Activated CD8-positive, alpha-beta memory T cell treated with anti-CD3 and anti-CD28 coated beads, Interleukin-2, amount 50 U/mL, for 48 hours (primary cell): ENCODE measurements around the gene MBOAT7.

Experiments
- DNase-seq: peaks from one replicate; pipeline ENCODE4 v3.0.0-alpha.2; 2020

Gene MBOAT7

DNA sequence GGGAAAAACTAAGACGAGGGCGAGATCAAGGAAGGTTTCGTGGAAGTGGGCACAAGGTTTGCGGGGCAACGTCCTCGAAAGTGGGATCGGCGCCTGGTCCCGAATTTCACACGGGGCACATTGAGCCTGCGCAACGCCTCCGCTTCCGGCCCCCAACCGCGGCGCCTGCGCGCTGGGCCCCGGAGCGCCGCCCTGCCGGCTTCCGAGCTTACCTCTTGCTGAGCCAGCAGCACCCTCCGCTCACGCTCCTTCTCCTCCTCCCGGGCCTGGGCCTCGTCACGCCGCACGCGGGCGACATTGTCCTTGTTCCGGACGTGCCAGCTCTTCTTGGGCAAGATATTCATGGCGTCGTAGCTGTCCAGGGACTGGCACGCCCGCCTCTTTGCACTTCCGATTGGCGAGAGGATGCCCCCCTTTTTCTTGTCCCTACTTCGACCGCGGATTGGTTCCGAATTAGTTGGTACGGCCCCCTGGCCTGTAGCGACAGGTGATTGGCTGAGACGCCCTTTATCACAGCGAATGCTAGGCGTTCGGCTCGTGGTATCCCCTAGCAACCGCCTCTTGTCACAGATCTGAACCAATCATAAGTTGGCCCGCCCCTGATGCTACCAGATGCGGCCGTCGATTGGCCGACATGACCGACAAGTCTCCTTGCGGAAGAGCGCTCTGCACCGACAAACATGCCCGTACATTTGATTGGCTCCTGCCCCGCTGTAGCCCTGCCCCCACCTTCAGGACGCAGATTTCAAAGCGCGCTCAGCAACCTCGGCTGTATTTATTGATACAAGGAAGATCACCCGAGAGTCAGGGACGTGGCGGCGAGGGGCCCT, 29.8 kb downstream of the MBOAT7 start, which contains the start of gene LENG1:
TSS of gene LENG1 (minus strand) at position 370 of the 830 bp plus-strand sequence. CDS start at position 344, 26 bp downstream.
- peak; percentile 95 for DNase-seq

DNA sequence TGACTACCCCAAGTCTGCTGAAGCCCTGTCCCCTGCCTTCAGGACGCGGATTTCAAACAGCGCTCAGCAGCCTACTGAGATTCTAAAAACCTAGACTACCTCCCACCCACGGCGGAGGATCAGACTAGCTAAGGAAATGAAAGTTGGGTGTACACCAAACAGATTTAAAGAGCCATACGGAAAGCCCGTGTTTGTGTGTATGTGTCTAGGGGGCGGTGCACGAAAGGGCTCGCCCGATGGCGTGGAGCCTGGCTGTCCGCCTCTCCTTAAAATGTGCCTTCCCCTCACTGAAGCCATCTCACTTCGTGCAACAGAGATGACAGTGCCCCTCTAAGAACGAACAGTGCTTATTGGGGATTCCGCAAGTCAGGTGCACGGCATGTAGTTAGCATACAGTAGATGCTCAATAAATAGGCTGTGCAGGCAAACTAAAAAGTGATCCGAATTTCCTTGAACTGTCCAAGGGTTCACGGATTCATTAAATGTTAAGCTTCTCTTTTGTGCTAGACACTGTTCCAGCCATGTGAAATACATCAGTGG, 30.5 kb downstream of the MBOAT7 start:
- peak; percentile 66 for DNase-seq

DNA sequence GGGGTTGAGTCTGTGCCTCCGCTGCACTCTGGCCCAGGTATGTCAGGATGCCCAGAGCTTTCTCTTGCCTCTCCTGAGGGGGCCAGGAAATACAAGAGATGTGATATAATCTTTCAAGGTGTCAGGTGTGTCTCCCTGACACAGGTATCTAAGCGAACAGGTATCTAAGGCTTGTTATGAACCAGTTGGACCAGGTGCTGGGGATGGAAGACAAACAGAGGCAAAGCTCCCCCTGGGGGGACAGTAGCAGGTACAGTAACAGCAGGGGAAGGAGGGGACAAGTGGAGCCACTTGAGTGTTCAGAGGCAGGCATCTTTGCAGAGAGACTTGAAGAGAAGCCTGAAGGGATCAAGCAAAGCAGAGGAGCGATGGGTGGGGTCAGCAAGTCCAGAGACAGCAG, 32.4 kb downstream of the MBOAT7 start:
- DNase-seq: no peak

DNA sequence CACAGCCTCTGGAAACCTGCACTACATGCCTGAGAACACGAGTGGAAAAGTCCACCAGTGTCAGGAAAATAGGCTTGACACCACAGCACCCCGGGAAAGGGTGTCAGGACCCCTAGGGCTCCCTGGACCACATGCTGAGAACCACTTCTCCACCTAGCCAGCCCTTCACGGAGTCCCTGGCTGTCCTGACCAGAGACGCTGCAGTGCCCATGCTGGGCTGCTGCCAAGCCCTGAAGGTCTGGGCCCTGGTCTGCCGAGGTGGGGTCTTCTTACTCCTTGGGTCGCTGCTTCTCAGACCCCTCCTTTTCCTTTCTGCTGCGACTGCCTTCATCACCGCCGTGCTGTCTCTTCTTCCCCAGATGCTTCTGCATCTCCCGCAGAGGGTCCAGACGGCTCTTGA, 32.9 kb downstream of the MBOAT7 start:
- DNase-seq: no peak

DNA sequence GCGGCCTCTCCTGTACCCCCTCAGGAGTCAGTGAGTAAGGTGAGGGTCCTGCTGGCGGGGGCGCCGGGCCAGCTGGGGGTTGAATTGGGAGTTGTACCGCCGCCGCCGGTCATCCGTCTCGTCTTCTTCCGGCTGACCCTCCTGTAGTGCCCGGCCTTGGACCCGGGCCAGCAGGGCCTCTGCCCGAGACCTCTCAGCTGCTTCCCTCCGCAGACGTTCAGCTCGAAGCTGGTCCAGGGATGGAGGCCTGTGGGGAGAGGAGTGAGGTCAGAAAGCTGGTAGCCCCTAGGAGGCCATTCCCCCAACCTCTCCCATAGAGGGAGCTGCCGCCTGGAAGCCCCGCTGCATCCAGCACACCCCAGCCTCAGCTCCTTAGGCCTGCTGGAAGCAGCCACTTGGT, 33.7 kb downstream of the MBOAT7 start:
- no peak for DNase-seq

DNA sequence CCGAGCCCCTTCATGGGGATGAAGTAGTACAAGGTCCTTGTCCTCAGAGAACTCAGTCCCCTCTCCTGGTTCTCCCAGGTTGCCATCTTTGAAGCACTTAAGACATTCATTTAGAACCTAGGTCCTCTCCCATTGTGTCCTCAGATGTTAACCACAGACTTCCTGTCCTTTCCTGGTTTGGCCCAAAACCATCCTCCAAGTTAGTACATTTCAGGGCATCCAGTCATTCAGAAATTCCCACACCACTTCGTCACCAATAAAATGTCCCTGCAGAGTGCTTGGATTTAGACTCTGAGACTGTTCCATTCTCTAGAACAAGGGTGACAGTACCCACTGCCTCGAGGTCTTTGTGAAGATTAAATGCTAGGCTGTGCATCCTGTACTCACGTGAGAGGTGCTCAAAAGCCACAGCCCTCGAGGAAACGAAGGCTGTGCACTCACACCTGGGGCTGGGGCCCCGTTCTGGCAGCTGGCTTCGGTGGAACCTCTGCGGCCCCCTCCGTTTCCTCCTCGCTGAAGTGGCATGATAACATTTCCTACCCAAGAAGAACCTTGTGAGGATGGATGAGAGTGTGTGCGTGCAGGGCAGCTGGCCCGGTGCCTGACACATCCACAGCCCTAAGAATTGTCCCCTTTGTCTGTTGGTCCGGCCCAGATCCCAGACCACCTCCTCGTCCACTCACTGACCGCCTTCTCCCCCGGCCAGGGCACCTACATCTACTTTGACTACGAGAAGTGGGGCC, 34.6 kb downstream of the MBOAT7 start:
- DNase-seq: no peak

DNA sequence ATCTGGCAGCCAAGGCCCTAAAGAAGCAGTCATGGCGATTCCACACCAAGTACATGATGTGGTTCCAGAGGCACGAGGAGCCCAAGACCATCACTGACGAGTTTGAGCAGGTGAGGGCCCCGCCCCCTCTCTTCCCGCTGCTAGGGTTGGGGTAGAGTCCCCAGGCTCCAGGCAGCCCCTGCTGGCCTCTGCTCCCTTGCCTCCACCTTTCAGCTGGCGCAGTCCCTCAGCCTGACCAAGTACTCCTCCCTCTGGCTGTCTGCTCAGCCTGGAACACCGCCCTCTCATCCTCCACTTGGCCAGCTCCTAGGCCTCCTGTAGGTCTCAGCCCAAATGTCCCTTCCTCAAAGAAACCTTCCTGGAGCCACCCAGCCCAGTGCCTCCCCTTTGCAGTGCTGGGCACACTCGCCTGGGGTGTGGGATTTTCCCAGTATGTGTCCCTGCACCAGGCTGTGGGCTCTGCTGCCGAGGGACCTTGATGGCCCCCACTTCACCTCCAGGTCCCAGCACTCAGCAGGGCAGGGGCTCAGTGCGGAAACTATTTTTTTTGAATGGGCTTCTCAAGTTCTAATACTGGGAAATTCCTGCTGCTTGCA, 35.6 kb downstream of the MBOAT7 start:
- DNase-seq: no peak

DNA sequence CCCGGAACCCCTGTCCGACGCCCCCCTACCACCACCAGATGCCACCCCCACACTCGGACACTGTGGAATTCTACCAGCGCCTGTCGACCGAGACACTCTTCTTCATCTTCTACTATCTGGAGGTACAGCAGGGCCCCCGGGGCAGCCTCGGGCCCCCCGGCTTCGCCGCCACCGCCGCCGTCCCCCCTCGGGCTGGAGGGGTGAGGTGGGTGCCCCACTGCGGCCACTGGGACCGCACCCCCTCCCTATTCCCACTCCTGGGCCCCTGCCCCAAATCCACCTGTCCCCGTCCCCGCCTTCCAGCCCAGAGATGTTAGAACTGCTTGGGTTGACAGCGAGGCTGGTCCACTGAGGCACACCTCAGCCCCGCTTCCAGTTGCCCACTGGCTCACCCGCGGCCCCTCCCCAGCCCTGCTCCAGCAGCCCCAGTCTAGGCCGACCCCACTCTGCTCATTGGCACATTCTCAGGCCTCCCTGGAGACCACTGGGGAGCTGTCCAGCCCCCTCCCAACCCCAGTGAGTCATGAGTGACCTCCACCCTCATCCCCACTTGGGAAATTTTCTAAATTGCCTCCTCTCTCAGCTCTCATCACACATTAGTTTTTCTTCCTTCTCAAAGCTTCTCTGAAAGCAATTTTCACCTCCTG, 36.4 kb downstream of the MBOAT7 start:
- DNase-seq: no peak

DNA sequence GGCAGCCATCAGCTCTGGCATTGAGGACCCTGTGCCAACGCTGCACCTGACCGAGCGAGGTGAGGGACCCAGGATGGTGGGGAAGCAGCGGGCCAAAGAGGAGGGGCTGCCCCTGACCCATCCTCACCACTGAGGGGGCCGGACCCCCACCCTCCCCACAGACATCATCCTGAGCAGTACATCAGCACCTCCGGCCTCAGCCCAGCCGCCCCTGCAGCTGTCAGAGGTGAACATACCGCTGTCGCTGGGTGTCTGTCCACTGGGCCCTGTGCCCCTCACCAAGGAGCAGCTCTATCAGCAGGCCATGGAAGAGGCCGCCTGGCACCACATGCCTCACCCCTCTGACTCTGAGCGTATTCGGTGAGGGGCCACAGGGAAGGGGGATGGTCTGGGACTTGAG, 37.1 kb downstream of the MBOAT7 start:
- no peak for DNase-seq

DNA sequence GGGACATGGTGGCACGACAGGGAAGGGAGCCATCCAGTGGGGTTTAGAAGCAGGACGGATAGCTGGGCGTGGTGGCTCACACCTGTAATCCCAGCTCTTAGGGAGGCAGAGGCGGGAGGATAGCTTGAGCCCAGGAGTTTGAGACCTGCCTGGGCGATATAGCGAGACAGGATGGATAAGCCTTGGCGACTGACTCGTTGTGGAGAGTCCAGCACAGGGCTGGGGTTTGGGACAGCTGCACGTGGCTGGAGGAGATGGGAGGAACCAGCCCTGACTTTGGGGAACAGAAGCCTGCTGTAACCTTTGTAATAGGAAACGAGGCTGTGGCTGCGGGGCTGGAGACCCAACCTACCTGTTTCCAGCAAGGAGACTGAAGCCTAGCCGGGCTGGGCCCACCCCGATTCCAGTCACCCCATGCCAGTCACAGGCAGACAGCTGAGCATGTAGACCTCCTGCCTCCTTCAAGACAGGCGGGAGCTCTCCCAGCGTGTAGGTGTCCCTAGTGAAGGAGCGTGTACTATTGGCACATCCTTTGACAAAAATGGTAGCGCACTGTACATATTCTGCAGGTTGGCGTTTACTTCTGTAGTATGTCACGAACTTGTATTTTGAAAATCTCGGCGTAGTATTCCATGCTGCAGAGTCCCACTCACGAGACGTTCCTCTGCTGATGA, 37.9 kb downstream of the MBOAT7 start:
- DNase-seq: no peak

DNA sequence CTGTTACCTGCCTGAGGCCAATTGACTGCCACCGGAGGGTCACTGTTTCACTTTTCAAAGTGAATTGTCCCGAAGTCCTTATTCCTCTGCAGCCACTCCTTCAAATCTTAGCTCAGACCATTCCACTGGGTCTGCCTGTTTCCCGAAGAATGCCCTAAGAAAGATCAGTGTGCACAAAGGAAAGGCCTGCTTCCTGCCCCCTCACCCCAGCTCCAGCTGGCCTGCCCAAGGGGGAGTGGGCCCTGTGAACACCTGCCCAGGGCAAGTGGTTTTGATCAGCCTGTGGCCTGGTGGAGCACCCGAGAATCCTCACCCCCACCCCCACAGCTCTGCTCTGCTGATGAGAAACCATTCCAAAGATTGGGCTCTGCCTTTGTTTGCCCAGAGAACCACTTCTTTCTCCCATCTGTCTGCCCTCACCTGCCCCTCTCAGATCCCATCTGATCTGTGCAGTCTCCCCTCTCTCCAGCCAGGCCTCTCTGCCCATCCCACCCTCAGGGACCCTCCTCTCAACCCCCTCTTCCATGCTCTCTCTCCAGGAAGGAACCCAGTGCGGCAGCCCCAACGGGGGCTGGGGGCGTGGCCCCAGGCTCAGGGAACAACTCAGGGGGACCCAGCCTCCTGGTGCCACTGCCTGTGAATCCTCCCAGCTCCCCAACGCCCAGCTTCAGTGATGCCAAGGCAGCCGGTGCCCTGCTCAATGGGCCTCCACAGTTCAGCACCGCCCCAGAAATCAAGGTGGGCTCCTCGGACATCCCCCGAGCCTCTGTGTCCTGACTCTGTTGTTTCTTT, 40.2 kb downstream of the MBOAT7 start:
- no peak for DNase-seq

DNA sequence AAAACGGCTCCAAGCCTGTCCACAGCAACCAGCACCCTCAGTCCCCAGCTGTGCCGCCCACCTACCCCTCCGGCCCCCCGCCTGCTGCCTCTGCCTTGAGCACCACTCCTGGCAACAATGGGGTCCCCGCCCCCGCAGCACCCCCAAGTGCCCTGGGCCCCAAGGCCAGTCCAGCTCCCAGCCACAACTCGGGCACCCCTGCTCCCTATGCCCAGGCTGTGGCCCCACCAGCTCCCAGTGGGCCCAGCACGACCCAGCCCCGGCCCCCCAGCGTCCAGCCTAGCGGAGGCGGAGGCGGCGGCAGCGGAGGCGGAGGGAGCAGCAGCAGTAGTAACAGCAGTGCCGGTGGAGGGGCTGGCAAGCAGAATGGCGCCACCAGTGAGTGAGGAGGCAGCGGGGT, 41.2 kb downstream of the MBOAT7 start:
- DNase-seq: no peak

DNA sequence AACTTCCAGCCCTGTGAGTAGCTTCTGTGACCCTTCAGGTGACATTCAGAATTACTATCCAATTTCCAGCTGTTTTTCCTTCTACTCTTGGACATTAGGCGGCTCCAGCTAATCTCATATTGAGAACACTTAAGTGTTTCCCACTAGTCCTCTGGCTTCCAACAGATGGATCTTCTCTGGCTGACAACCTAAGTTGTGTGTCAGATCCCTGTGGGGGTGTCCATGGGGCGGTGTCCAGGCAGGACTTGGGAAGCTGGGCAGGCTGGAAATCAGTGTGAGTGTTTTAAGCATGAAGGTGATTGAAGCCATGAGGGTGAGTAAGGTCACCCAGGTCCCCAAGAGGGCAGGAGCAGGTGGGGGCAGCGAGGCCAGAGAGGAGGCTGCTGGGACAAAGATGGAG, 41.7 kb downstream of the MBOAT7 start:
- no peak for DNase-seq

DNA sequence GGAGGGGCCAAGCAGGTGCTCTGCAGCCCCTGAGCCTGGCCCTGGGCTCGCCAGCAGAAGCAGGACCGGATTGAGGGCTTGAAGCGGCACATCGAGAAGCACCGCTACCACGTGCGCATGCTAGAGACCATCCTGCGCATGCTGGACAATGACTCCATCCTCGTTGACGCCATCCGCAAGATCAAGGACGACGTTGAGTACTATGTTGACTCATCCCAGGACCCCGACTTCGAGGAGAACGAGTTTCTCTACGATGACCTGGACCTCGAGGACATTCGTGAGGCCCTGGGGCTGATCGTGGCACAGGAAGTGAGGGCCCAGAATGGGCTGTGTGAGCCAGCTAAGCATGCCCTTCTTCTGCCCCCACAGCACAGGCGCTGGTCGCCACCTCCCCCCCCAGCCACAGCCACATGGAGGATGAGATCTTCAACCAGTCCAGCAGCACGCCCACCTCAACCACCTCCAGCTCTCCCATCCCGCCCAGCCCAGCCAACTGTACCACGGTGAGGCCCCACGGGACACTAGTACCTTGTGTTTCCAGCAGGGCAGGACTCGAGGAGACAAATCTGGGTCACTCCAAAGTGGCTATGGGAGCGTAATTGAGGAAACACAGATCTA, 43.7 kb downstream of the MBOAT7 start:
- DNase-seq: no peak

DNA sequence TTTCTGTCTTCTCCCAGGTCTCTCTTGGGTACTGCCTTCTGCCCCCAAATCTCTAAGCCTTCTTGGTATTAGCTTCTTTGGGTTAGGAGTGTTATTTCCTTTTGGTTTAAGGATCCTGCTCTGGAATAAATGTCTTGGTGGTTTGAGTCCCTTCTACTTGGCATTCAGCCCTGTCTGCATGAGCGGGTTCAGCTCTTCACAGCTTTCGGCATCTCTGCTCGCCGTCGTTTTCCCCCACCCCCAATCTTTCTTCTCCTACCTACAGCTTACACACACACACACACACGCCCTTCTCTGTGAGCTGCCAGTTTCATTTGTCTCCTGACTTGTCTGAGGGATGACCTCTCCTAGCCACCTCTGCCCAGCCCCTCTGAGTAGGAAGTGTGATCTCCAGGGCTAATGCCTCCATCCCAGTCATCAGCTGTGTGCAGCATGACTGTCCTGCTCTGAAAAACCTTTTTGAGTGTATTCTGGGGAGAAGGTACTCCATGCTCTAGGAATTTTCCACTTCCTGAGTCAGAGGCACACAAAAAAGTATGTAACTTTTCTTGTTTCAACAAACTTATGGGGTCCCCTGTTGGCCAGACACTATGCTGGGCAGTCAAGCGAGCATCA, 47.1 kb downstream of the MBOAT7 start:
- no peak for DNase-seq

DNA sequence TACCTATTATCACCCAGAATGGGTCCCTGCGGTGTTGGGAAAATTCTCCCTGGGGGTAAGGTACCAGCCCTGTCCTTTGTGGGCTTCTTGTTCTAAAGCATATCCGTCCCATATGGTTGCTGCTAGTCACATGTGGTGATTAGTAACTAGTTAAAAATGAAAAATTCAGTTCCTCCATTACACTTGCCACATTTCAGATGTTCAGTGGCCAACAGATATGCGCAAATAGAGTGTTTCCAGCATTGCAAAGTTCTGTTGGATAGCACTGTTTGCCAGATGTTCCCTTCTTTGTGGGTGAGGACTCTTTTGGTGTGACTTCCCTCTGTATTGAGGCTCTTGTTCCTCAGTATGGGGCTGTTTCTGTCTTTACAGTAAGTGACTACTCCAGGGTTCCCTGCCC, 48.0 kb downstream of the MBOAT7 start:
- no peak for DNase-seq

DNA sequence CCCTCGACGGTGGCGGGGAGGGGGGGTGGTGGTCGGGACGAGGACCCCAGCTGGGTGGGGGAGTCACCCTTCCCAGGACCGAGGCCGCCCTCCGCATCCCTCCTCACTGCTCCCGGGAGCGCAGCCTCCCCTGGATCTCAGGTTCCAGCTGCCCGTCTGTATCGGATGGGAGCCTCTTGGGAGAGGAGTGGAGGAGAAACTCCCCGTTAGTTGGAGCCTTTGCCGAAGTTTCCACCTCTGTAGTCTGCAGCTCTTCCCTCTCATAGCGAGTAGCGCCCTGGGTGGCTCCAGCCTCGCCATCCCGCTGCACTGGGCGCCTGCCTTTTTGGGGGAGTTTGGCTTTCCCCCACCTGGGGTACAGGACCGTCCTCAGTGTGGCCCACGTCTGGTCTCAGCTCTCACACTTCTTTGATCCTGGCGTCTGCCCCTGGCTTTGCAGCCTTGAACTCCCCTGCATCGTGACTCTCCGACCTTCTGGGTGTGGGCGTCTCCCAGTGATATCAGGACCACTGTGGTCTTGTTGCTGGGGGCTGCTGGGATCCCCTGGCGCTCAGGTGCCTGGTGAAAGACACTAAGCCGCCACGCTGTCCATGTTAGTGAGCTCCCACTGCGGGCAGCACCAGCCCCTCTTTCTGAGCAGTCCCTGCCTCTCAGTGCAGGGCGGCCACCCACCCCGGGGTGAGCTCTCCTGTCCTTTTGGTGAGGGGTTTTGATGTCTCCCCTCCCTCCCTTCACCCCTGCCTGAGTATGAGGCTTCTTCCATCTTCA, 50.7 kb downstream of the MBOAT7 start:
- peak; percentile 72 for DNase-seq

DNA sequence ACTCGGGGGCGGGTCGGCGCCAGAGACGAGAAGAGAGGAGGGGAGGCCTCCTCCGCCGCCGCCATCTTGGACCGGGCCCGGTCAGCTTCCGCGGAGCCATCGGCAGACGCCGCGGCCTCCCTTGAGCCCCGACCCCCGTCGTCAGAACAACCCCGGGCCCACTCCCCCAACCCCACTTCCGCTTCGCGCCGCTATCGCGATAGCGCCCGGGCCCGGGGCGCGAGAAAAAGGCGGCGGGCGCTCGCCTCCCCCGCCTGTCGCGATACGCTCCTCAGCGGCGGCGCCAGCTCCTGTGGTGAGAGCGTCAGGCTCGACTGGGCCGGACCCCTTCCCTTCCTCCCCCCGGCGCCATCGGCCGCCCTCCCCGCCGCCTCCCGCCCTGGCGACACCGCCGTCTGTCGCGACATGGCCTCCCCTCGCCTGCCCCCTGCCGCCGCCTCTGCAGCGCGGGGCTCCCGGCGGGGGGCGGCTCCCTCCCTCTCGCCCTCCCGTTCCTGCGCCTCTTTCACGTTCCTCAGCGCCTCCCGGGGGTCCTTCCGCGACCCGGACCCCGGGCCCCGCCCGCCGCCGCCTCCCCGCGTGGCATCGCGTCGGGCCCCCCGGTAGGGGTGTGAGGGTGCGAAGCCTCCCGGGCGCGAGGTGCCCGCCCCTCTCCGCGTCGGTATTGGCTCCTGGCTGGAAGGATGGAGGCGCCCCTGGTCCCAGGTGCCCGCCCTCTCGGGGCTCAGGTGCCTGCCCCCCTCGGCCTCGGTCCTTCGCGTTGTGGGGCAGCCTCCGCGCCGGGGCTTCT, 51.5 kb downstream of the MBOAT7 start, which contains the start of gene CNOT3:
TSS of gene CNOT3 (plus strand) at position 64 of the 790 bp plus-strand sequence. CDS start 5,217 bp downstream, outside the sequence.
- DNase-seq: peak; percentile 71
